Activated CD4-positive, CD25-positive, alpha-beta regulatory T cell (primary cell): ENCODE results near the gene ARHGAP32.

Experiments used
- DNase-seq, 4 experiments: peaks; one replicate each; lab custom pipeline; 2025; lab: John Stamatoyannopoulos, UW

Gene ARHGAP32

GRCh38 chr11:129109701-129110100 is 82.4 kb downstream of the ARHGAP32 start:
- DNase-seq: no peak

GRCh38 chr11:129106788-129107187 is 85.3 kb downstream of the ARHGAP32 start:
- no peak for DNase-seq

DNA sequence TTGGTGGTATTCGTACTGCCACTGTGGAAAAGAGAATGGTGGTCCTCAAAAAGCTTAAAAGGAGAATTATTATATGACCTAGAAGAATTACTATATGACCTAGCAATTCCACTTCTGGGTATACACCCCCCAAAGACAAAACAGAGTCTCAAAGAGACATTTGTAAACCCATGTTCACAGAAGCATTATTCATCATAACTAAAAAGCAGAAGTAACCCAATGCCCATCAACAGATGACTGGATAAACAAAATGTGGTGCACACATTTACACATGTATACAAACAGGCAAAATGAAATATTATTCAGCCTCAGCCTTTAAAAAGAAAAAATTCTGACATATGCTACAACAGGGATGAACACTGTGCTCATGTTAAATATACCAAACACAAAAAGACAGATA is 89.4 kb downstream of the ARHGAP32 start:
- DNase-seq: no peak

DNA sequence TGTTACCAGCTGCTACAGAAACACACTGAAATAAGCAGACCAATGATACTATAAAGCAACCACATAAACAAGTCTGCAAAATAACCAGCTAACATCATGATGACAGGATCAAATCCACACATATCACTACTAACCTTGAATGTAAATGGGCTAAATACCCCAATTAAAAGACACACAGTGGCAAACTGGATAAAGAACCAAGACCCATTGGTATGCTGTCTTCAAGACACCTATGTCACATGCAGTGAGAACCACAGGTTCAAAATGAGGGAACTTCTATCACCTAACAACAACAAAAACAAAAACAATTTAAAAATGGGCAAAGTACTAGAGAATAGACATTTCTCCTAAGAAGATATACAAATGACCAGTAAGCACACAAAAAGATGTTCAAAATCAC is 89.9 kb downstream of the ARHGAP32 start:
- DNase-seq: no peak

- DNase-seq: no peak
These were observed 98.8 kb downstream of the ARHGAP32 start for GRCh38 chr11:129093283-129093682.

GRCh38 chr11:129090056-129090455 is 102.1 kb downstream of the ARHGAP32 start:
- DNase-seq: no peak

- no peak for DNase-seq
These were observed 102.8 kb downstream of the ARHGAP32 start for GRCh38 chr11:129089279-129089678.

DNA sequence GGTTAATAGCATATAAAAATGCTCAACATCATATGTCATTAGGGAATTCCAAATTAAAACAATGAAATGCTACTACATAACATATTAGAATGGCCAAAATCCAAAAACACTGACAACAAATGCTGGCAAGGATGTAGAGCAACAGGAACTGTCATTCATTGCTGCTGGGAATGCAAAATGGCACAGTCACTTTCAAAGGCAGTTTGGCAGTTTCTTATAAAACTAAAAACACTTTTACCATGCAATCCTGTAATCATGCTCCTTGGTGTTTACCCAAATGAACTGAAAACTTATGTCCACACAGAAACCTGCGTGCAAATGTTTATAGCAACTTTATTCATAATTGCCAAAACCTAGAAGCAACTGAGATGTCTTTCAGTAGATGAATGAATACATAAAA is 105.1 kb downstream of the ARHGAP32 start:
- no peak for DNase-seq

GRCh38 chr11:129077191-129077590 is 114.9 kb downstream of the ARHGAP32 start:
- no peak for DNase-seq

DNA sequence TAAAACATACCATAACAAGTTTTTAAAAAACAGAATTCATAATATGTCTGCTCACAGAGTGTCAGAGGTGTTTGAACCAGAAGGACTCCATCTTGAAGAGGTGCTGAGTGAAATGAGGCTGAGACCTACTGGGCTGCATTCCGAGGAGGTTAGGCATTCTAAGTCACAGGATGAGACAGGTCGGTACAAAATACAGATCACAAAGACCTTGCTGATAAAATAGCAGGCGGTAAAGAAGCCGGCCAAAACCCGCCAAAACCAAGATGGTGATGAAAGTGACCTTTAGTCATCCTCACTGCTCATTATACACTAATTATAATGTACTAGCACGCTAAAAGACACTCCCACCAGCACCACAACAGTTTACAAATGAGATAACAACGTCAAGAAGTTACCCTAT is 116.4 kb downstream of the ARHGAP32 start:
- no peak for DNase-seq

- no peak for DNase-seq
These were observed 124.7 kb downstream of the ARHGAP32 start for GRCh38 chr11:129067454-129067853.

DNA sequence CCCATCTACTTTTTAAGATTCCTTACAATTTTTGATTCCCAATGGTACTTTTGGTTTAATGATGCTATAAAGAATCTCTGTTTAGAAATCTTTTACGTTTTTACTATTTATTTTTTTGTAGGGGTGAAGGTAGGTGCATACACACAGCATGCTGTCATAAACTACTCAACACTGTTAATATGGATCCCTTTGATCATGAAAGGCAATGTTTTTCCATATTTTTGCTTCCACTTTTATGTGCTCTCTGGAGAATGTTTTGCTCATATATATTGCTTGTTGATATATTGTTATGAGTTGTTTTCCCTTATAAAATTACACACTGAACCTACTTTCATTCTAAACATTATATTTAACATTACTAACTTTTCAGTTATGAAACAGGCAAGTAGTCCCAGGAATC is 125.9 kb downstream of the ARHGAP32 start:
- no peak for DNase-seq

DNA sequence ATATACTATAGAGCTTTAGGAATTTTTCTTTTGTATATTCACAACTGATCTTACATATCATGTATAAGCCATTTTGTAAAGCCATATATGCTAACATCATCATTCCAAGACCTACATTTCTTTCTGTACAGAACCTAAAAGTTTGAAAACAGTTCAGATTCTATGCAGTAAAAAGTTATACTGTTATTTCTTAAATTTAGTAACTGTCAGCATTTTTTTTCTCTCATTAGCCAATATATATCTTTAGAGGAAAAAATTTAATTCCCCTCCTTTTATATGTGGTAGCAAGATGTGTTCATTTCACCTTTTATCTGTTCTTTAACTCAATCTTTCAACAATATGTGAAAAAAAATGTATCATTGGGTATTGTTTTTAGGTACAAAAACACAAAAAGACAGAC is 129.0 kb downstream of the ARHGAP32 start:
- no peak for DNase-seq

- no peak for DNase-seq
These were observed 130.5 kb downstream of the ARHGAP32 start for GRCh38 chr11:129061492-129062230.

DNA sequence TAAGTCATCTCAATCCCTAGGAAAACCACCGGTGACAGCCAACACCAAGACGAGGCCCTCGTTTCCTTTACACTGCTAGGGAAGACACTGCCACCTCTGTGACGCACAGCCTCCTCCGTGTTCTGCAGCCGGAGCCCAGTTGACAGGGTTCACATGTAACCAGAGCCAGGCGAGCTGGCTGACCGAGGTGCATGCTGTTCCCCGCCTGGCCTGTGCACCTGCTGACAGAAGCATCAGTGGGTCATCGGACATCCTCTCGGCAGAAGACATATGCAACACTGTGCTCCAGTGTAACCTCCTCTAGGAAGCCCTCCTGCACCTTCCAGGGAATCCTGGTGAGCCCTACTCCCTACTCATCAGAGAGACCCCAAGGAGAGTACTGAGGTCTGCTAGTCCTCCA is 135.2 kb downstream of the ARHGAP32 start:
- no peak for DNase-seq

DNA sequence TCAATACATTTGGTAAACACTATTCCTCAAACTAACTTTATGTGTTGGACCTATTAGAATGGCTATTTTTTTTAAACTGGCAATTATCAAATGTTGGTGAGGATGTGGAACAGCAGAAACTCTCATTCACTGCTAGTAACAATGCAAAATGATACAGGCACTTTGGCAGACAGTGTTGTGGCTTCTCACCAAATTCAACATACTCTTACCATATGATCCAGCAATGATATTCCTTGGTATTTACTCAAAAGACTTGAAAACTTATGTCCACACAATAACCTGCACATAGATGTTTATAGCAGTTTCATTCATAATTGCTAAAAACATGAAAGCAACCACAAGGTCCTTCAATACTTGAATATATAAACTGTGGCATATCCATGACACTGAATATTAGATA is 136.9 kb downstream of the ARHGAP32 start:
- DNase-seq: no peak

DNA sequence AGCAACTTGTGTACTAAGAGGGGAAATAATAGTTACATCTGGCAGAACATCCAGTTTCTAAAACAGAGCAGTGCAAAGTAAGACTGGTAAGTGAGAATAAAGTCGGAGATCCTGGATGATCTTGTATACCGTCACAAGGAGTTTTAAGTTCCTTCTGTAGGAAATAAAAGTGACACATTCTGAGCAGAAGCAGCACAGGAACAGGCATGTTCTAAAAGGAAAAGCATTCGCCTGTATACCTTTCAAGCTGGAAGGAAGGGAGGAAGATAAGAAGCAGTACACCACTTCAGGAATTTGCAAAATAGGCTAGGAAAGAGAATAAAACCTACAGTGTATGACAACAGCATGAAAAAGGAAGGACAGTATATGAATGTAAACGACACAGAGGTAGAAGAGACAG is 143.2 kb downstream of the ARHGAP32 start:
- no peak for DNase-seq

DNA sequence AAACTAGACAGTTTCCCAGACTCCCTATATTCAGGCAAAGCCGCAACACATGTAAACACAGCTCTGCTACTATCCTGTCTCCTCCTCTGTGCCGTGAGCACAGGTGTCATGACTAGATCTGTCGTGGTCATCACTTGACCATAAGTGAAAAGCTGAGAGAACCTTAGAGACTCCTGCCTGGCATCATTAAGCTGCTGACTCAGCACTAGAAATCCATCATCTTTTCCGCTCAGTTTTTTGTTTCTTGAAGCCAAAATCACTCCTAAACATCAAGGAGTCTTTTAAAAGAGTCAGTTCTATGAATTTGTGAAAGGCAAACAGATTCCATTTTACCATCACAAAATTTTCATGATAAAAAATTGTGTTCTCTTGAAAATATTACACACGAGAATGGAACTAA is 147.0 kb downstream of the ARHGAP32 start:
- no peak for DNase-seq

DNA sequence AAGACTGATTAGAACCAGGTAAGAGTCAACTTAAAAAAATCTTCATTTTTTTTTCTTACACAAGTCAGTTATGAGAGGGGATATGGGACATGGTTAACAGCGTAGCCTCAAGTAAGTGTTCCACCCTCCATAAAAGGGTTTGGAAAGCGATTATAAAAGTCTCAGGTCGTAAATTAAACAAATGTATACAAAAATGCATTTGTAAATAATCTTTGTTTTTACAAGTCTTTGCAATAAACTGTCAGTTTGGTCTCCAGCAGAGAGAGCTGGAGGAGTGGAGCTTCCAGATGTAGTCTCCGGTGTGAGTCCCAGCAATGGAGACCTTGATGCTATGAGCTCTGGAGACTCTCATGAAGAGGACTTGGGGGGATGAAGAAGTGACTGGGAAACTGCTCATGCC is 149.6 kb downstream of the ARHGAP32 start:
- no peak for DNase-seq

GRCh38 chr11:129041611-129042018 is 150.5 kb downstream of the ARHGAP32 start:
- DNase-seq: no peak

GRCh38 chr11:129040934-129041333 is 151.2 kb downstream of the ARHGAP32 start:
- no peak for DNase-seq

GRCh38 chr11:129035244-129035643 is 156.9 kb downstream of the ARHGAP32 start:
- DNase-seq: no peak

DNA sequence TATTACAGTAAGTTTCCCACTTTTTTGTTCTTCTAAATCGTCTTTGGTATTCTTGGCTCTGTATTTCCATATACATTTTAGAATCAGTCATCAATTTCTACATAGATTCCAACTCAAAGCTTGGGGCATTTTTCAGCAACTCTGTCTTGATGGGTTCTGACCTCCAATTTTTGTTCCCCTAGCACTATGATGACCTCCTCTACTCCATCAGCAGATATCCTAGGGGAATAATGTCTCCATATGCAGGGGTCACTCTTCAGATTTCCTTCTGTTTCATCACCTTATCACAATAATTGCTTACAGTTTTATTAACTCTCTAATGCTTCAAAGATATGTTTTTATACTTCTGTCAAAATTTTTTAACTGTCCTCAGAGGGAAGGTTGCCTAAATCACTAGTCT is 158.1 kb downstream of the ARHGAP32 start:
- no peak for DNase-seq

DNA sequence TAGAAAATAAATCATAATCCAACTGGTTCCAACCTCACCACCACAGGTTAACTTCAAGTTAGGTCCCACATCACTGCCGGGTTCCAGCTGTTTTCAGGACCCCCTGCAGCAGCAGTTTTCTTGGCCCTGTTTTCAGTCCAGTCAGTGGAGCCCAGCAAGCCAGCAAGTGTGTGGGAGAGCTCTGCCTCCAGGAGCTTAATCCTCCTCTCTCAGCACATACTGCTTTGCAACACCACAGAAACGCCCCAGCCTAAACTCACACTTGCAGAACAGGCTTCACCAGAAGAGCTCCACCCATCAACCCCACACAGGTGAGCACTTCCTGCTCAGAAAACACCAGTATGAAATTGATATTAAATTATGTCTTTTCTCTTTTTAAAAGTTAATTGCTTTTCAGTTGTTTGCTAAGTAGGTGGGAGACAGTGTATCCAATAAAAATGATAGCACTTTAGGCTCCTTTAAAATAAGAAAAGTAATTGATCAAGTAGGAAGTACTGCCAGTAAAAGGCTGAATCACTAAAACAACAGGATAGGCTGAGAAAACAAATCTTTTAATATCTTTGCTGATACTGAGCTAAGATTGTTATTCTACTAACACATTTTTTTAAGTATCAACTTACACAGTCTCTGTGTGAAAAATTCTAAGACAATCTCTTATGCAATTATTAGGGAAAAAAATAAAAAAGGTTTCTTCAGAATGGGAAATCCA is 168.0 kb downstream of the ARHGAP32 start:
- DNase-seq: no peak
